ENCODE data around the gene ROBO1.

GRCh38 chr3:79690072-79690471 is 77.7 kb downstream of the ROBO1 start:
- TF ChIP-seq EZH2 (IDR thresholded peaks at IDR 0.05; ENCODE audit: insufficient read depth, poor library complexity, severe bottlenecking) (no peak), EZH2phosphoT487 (IDR thresholded peaks at IDR 0.05; ENCODE audit: insufficient read depth, low read depth) (no peak)
